SKM-1 (cell line): Measurements from ENCODE around the gene NHLRC1.
"Not testable (repeated sequence)": the region's sequence is repeated elsewhere in the genome, so short reads cannot be mapped to it uniquely, and the experiment has no call there.

Experiments
- DNase-seq: peaks from one replicate; lab custom pipeline; 2025; ENCODE audit not compliant: unreplicated experiment; lab: John Stamatoyannopoulos, UW

NHLRC1 gene

GRCh38 chr6:18122128-18123093 is at the start of gene NHLRC1:
NHLRC1 (minus strand) TSS chr6:18122677; CDS start chr6:18122606, 71 bp downstream.
- DNase-seq = no peak

- DNase-seq = no peak
Observed at GRCh38 chr6:18171871-18172270, 49.4 kb upstream of the NHLRC1 start.

GRCh38 chr6:18168264-18168663 is 45.8 kb upstream of the NHLRC1 start:
- DNase-seq = no peak

GRCh38 chr6:18166312-18167036 is 44.0 kb upstream of the NHLRC1 start:
- no peak for DNase-seq

- DNase-seq = no peak
Observed at GRCh38 chr6:18165751-18166150, 43.3 kb upstream of the NHLRC1 start.

GRCh38 chr6:18162401-18162800 is 39.9 kb upstream of the NHLRC1 start:
- DNase-seq = no peak

- DNase-seq = no peak
Observed at GRCh38 chr6:18161431-18161830, 39.0 kb upstream of the NHLRC1 start.

GRCh38 chr6:18160911-18161310 is 38.4 kb upstream of the NHLRC1 start:
- DNase-seq = no peak

GRCh38 chr6:18155864-18156421 is 33.5 kb upstream of the NHLRC1 start:
- peak; percentile 55 for DNase-seq

GRCh38 chr6:18155150-18155863 is 32.8 kb upstream of the NHLRC1 start, which contains the start of gene KDM1B:
KDM1B (plus strand) TSS chr6:18155422; CDS start chr6:18159896, 4,474 bp downstream.
- DNase-seq = peak; percentile 96

- no peak for DNase-seq
Observed at GRCh38 chr6:18154507-18155149, 32.2 kb upstream of the NHLRC1 start, which contains the start of gene TPMT. TPMT (minus strand) TSS chr6:18155077; CDS start chr6:18149127, 5,950 bp downstream.

- no peak for DNase-seq
Observed at GRCh38 chr6:18153311-18153703, 30.8 kb upstream of the NHLRC1 start.

GRCh38 chr6:18151801-18152200 is 29.3 kb upstream of the NHLRC1 start:
- DNase-seq = no peak

- not testable (repeated sequence) for DNase-seq
Observed at GRCh38 chr6:18151391-18151790, 28.9 kb upstream of the NHLRC1 start.

- DNase-seq = no peak
Observed at GRCh38 chr6:18148304-18149025, 26.0 kb upstream of the NHLRC1 start.

- DNase-seq = no peak
Observed at GRCh38 chr6:18147616-18148015, 25.1 kb upstream of the NHLRC1 start.

- DNase-seq = no peak
Observed at GRCh38 chr6:18147160-18147559, 24.7 kb upstream of the NHLRC1 start.

- DNase-seq = no peak
Observed at GRCh38 chr6:18142591-18142861, 20.0 kb upstream of the NHLRC1 start.

GRCh38 chr6:18141805-18142590 is 19.5 kb upstream of the NHLRC1 start:
- no peak for DNase-seq
